SU-DHL-6 (cell line): Measurements from ENCODE around the gene MAGEA12.
"Not testable (repeated sequence)": the region's sequence is repeated elsewhere in the genome, so short reads cannot be mapped to it uniquely, and the experiment has no call there.

Experiments
- H2AFZ ChIP-seq: fragments of 200-600 bp; sonication (generic); 2 replicates; pipeline ENCODE4 v1.6.1; 2014; ENCODE audit warnings: low read depth, mild to moderate bottlenecking, moderate library complexity, mixed read lengths, antibody characterized with exemption, low read length; ENCODE audit not compliant: severe bottlenecking
- H3F3A ChIP-seq: fragments of 200-600 bp; shearing (Covaris generic); 2 replicates; pipeline ENCODE4 v1.6.0; 2016; ENCODE audit warnings: antibody characterized with exemption, mild to moderate bottlenecking; ENCODE audit not compliant: insufficient read depth
- H3K27ac ChIP-seq: fragments of 200-600 bp; sonication (generic); 2 replicates; pipeline ENCODE4 v1.5.1; 2016; ENCODE audit warnings: low read depth, mild to moderate bottlenecking, low read length, moderate library complexity, mixed read lengths
- H3K27me3 ChIP-seq: fragments of 200-600 bp; sonication (generic), shearing (Covaris generic); 2 replicates; pipeline ENCODE4 v1.6.0; 2014; ENCODE audit warnings: mild to moderate bottlenecking, low read length
- H3K36me3 ChIP-seq: fragments of 200-600 bp; sonication (generic); 2 replicates; pipeline ENCODE4 v1.6.1; 2014; ENCODE audit warnings: mild to moderate bottlenecking, low read length, mixed read lengths
- H3K4me2 ChIP-seq: fragments of 300-600, 200-600 bp; shearing (Covaris generic), sonication (generic); 2 replicates; pipeline ENCODE4 v1.6.0; 2014; ENCODE audit warnings: low read length, low read depth, mild to moderate bottlenecking; ENCODE audit not compliant: poor library complexity, severe bottlenecking
- H3K4me3 ChIP-seq: fragments of 200-600 bp; sonication (generic); 2 replicates; pipeline ENCODE4 v1.5.1; 2014; ENCODE audit warnings: antibody characterized with exemption, low read length, mild to moderate bottlenecking, mixed read lengths; ENCODE audit not compliant: insufficient read depth, poor library complexity, severe bottlenecking
- H3K79me2 ChIP-seq: fragments of 200-600 bp; sonication (generic); 2 replicates; pipeline ENCODE4 v1.6.1; 2014; ENCODE audit warnings: mild to moderate bottlenecking, low read length, moderate library complexity; ENCODE audit not compliant: insufficient read depth
- H3K9ac ChIP-seq: fragments of 200-600 bp; sonication (generic); 2 replicates; pipeline ENCODE4 v1.7.0; 2014; ENCODE audit warnings: mild to moderate bottlenecking, low read length
- H3K9me2 ChIP-seq: fragments of 200-600 bp; sonication (generic); replicated peaks from 2 replicates; pipeline ENCODE4 v1.6.1; 2014; ENCODE audit warnings: low read length; ENCODE audit not compliant: insufficient read depth
- H3K9me3 ChIP-seq: fragments of 200-600 bp; sonication (generic); 2 replicates; pipeline ENCODE4 v1.6.1; 2014; ENCODE audit warnings: low read length, mixed read lengths; ENCODE audit not compliant: insufficient read depth
- H4K20me1 ChIP-seq: fragments of 200-600 bp; sonication (generic); 2 replicates; pipeline ENCODE4 v1.6.1; 2014; ENCODE audit warnings: low read depth, mild to moderate bottlenecking, antibody characterized with exemption, low read length, moderate library complexity, mixed read lengths

Gene MAGEA12

DNA sequence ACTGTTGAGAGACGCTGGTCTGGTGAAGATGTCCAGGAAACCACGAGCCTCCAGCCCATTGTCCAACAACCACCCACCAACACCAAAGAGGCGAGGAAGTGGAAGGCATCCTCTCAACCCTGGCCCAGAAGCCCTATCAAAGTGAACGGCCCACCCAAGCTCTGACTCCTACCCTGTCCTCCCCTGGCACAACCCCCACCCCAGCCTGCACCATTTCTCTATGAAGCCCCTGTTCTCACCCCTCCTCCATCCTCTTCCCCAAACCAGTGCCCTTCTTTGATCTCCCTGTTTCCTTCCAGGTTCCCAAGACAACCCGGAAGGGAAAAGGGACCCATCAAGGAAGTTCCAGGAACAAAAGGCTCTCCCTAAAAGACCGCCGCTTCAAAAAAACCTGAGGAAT, 26.0 kb downstream of the MAGEA12 start:
- not testable (repeated sequence) for H3K36me3 ChIP-seq, H3K9me3 ChIP-seq, H3F3A ChIP-seq, H3K27ac ChIP-seq, H3K79me2 ChIP-seq, H3K27me3 ChIP-seq, H3K4me3 ChIP-seq, H3K9ac ChIP-seq, H3K9me2 ChIP-seq, H2AFZ ChIP-seq, H4K20me1 ChIP-seq, H3K4me2 ChIP-seq

DNA sequence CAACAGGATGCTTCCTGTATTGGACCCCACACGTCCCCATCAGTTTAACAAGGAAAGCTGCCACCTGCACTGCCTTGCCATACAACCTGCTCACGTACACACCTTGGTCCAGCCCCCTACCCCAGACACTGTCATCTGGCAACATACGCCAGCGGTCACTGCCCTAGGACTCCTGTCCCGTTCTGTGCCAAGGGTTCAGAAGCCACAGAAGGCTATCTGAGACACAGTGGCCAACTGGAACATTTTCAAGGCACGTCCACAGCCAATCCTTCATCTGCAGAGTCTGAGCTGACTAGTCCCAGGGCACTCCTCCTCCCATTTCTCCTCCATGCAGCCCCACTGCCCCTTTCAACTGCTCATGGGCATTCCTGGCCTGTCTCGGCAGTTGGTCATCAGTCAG, 28.0 kb downstream of the MAGEA12 start:
- H3K36me3 ChIP-seq, H2AFZ ChIP-seq, H3K9ac ChIP-seq, H3K9me3 ChIP-seq, H3K4me3 ChIP-seq, H3K9me2 ChIP-seq, H3F3A ChIP-seq, H3K4me2 ChIP-seq, H3K79me2 ChIP-seq, H3K27ac ChIP-seq, H3K27me3 ChIP-seq, H4K20me1 ChIP-seq: not testable (repeated sequence)

DNA sequence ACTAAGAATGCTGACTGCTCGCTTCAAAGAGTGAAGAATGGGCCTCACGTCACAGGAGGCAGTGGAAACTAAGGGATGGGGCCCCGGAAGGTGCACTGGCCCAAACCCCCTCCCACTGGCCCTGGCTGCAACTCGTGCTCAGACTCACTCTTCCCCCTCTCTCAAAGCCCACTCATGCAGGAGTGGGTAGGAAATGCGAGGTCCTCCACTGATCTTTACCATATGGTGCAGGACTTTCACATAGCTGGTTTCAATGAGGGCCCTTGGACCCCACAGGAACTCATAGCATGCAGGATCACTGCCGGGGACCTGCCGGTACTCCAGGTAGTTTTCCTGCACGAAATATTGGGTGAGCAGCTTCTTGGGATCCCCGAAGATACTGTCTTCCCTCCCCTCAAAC, 33.0 kb downstream of the MAGEA12 start:
- H3K9me3 ChIP-seq, H4K20me1 ChIP-seq, H3K9ac ChIP-seq, H3K27me3 ChIP-seq, H2AFZ ChIP-seq, H3K4me3 ChIP-seq, H3K4me2 ChIP-seq, H3K27ac ChIP-seq, H3K36me3 ChIP-seq, H3K79me2 ChIP-seq, H3K9me2 ChIP-seq, H3F3A ChIP-seq: not testable (repeated sequence)

DNA sequence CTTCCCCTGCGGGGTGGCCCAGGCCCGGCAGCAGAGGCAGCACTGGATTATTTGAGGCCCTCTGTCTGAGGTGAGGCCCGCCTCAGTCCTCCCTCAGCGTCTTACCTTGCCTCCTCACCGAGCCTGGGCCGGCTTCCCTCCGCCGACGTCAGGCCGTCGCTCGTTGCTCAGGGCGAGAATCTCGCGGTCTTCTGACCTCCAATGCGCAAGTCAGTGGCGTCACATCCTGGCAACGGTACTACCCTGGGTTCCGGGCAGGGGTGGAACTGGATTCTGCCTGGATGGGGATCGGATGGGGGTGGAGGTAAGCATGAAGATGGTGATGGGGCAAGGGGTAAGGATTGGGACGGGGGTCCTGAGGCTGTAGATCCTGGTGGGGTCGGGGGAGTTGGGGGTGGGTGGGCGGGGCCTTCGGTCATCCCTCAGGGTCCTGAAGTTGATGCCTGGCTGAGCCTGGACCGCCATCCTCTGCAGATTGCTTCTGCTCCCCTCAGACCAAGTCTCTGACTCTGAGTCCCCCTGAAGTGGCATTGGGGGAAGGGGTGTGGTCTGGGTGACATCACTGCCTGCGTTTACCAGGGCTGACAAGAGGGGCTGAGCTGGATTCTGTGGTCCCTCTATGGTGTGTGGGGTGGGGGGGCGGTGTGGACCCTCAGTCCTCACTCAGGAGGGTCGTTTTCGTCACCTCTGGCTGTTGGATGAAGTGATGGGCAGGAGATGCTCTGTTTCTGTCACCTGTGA, 36.2 kb downstream of the MAGEA12 start, which contains the start of gene MAGEA6:
MAGEA6 (minus strand) TSS at position 141 of the 741 bp plus-strand sequence. CDS start 2,039 bp downstream, outside the sequence.
- not testable (repeated sequence) for H2AFZ ChIP-seq, H3K9me2 ChIP-seq, H3K9me3 ChIP-seq, H3K27me3 ChIP-seq, H3F3A ChIP-seq, H3K9ac ChIP-seq, H3K79me2 ChIP-seq, H4K20me1 ChIP-seq, H3K4me2 ChIP-seq, H3K36me3 ChIP-seq, H3K4me3 ChIP-seq, H3K27ac ChIP-seq

DNA sequence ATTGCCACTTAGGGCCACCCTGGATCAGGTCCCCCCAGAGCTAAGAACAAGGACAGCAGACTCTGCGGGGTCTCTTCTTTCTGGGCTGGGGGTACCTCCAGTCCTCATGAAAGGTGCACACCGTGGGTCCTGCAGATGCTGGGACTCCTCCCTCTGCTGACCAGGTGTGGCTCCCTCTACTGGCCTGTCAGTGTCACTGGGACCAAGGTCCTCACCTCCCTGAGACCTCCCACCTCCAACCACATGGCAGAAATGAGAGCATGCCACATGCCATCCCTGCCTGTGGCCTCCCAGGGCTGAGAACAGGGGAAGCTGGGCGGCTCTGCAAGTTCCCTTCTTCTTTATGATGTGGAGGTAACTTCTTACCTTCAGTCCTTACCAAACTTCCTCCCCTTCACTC, 53.5 kb downstream of the MAGEA12 start:
- not testable (repeated sequence) for H3K4me2 ChIP-seq, H3K4me3 ChIP-seq, H3K79me2 ChIP-seq, H3K27me3 ChIP-seq, H3K36me3 ChIP-seq, H3K9ac ChIP-seq, H2AFZ ChIP-seq, H3K9me2 ChIP-seq, H3F3A ChIP-seq, H4K20me1 ChIP-seq, H3K9me3 ChIP-seq, H3K27ac ChIP-seq
